GM21737 (cell line): ENCODE data around the gene NEBL.

ENCODE experiments used
- ATAC-seq: cut with Tn5 transposase; IDR thresholded peaks from one replicate; pipeline ENCODE4 v1.9.1; 2021; ENCODE audit warnings: mild to moderate bottlenecking, moderate library complexity; ENCODE audit not compliant: unreplicated experiment

The NEBL gene

DNA sequence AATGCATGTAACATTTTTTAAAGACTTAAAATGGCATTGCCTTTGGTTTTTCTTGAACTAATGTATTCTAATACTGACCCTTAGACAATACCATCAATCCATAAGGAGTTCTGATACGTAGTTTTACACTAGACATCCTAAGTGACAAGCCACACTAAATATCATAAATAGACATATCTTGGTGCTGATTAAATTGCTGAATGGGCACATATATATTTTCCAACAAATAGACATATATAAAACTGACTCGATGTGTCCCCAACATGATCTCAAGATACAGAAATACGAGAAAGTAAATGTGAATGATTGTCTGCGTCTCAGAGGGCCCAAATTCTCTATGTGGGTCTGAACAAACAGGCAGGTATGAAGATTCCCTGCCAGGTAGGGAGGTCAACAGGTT, 99.8 kb downstream of the NEBL start:
- ATAC-seq = no peak

DNA sequence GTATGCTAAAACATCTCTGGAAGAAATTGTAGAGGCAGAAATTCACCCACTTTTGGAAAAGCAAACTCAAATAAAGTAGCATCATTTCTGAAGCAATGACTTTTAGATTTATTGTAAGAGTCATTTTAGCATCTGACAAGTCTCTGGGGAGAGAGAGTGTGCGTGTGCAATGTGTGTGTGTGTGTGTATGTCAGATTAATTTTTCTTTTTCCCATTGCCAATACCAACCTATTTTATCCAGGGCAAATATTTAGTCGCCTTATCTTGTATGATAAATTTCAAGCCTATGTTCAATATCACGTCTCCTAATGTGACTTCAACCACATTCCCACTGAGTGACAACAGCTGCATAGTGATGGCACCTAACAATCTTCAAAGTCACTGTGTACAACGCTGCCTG, 101.7 kb downstream of the NEBL start:
- no peak for ATAC-seq

DNA sequence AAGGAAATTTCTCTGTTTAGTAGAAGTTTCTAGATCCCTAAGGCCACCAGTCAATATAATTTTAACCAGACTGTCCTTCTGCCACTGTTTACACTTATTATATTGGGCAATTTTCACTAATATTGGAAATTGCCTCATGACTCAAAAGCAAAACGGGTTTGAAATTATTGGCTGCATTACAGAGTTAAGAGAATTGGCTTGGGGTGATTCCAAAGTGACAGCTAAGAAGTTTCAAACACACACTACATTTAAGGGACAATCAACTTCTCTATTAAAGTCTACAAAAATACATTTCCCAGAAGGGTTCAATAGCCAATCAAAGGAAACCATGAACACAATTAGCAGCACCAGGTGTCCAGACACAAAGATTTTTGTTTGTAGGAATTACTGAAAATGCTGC, 111.9 kb downstream of the NEBL start:
- no peak for ATAC-seq

DNA sequence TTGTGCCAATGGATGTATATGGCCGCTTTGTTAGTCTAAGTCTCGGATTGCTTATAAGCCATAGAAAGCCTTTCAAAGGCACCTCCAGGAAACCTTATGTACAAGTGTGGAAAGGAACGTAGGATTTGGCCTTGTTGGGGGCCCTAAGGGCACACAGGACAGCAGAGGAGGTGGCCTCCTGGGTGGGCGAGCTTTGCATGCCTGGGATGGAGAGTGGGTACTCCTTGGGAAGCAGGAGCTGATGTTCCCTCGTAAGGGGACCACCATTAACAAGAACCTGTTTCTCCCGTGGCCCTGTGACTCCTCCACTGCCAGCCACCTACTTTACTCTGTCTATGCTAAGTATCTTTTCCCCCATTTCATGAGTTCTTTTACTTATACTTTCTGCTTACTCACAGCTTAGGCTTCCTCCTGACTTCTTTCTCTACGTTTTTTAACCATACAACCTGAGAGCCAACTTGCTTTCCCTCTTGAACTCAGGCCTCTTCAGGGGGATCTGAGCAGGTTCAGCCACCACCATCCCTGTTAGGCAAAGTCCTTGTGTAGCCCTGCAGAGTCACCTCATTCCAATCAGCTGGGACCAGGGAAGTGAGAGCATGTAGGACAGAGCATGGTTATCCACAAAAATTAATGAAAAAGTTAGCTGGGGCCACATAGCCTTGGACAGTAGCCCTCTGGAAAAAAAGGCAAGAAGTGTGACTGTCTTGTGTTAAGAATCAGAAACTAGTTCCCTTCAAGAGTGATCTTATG, 118.9 kb downstream of the NEBL start:
- ATAC-seq = no peak

DNA sequence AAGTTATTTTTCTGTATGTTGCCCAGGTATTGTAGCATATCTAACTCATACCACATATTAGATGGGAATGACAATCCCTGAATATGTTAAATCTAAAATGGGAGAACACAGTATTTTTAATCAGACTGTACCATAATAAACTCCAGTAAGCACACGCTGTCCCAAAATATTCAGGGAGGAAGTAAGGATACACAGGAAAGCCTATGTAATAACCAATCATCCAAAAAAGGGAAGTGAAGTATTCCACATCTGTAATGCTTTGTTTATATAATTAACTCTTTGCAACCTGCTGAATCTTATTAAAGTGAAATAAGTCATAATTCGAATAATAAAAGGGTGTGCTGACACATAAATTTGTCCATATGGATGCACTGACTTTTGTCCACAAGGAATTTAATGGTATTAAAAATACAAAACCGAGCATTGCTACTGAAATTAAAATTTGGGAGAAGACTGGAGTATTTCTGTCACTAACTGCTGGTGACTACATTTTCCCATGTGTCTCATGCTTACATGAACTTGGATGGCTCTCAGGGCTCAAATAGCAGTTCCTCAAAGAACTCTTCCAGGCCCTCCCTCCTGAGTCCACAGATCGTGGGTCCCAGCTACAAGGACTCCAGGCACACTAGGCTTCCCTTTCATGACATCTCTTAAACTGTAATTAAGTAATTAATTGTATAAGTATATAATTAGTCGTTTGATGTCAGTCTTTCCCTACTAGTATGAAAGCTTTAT, 120.6 kb downstream of the NEBL start:
- no peak for ATAC-seq

DNA sequence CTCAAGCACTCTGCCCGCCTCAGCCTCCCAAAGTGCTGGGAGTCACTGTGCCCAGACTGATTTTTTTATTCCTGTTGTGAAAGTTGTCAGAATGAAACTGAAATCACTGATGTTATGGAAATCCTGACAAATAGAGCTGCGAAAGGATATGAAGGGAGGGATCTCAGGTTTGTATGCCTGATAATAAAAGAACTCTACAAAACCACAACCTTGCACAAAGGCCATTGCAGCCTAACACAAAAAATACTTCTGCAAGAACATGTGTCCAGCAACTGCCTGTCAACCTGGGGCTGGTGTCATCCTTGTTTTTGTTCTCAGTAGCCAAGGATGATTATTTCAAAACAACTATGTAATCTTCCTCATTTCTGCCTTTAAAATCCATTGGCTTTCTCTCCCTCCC, 126.1 kb downstream of the NEBL start:
- ATAC-seq = no peak

DNA sequence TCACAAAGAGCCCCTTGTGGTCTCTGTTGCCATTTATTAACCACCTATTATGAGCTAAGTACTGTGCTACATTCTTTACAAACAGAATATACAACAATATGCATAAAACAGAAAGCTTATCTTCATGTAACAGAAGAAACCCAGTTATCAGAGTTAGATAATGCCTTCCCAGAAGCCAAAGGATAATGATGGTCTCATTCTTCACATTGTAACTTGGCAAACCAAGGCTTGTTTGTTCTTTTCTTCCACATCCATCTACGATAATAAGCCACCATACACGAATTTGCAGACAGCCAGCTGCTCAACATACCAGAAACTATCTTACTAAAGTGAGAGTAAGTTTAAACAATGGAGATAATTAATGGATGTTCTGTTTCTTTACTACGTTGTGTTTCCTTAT, 127.6 kb downstream of the NEBL start:
- ATAC-seq = no peak

DNA sequence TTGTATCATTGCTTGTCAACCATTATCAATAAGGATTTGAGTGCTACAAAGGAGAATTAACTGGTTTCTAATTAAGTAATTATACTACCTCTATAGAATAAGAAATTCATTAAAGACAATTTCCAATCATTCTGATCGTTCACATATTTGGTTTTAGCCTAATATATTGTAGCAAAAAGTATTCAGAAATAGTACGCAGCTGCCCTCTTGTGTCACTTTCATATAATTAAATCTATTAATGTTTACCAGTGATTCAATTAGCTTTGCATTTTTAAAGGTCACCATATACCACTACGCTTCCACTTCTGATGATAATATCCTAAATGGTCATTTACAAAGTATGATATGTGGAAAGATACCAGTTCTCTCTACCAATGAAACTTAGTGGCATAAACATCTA, 128.3 kb downstream of the NEBL start:
- no peak for ATAC-seq

DNA sequence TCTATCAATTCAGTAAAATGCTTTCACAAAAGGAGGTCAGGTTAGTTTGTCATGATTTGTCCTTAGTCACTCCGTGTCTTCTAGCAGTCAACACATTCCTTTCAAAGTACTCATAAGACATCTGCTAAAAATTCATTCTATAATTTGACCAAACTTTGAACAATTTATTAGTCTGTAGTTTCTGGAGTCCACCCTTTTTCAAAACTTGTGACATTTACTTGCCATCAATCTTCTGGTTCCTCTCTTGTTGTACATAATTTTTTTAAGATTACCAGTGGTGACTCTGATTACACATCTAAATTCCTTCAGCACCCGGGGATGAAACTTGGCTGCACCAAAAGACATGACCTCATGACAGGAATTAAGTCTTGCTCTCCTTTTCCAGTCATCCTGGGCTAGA, 130.1 kb downstream of the NEBL start:
- no peak for ATAC-seq

DNA sequence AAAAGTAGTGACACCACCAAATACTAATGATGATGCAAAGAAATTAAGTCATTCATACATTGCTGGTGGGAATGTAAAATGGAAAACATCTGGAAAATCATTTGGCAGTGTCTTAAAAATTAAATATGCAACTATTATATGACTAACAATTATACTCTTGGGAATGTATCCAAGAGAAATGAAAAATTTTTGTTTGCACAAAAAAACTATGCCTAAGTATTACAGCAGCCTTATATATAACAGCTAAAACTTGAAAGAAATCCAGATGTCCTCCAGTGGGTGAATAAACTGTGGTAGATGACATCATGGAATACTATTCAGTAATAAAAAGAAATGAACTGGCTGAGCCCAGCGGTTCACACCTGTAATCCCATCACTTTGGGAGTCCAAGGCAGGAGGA, 132.0 kb downstream of the NEBL start:
- no peak for ATAC-seq

DNA sequence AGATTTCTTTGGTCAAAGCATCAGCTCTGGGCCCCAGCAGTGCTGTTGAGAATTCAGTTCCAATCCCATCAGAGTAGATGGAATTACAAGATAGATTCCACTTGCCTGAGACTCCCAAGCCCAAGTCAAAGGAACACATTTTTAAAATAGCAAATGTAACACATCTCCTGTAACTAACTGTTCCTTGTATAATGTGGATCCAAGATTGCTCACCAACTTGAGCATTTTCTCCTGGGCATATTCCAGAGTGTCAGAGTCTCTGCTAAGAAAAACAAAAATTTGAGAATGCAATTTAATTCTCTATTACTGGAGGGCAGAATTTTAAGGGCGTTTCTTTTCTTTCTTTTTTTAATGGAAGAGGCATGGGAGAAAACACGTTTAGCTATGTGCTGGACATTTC, 136.7 kb downstream of the NEBL start:
- no peak for ATAC-seq

DNA sequence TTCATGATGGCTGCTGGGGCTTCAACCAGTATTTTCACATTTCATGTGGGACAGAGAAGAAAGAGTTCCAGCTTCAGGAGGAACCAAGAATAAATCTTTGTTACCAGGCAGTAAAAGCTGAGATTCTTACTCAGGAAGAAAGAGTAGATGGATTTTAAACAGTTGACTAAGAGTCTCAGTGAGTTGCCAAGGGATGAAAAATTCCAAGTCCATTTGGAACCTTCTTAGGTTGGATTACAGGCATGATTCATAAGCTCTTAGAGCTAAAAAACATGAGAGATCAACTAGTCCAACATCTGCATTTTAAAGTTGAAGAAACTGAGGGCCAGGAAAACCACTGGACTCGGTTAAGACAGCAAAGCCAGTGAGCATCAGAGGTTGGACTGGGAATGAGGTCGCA, 148.6 kb downstream of the NEBL start:
- ATAC-seq = no peak

DNA sequence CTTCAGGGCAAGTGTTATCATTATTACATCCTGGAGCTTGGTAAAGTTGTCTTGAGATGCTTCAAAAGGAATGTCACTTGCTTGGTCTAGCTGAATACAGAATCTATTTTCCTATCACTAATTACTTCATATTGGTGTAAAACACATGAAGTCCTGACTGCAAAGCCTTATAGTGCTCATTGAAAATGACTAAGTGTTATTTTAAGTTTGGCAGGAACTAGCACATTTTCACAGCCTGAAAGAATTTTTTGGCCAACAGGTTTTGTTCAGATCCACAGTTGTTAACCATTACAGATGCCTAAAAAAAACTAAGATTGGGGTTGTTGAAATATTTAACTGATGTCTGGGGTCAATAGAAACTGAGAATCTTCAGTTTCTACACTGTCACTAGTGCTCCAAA, 149.3 kb downstream of the NEBL start:
- ATAC-seq = no peak

DNA sequence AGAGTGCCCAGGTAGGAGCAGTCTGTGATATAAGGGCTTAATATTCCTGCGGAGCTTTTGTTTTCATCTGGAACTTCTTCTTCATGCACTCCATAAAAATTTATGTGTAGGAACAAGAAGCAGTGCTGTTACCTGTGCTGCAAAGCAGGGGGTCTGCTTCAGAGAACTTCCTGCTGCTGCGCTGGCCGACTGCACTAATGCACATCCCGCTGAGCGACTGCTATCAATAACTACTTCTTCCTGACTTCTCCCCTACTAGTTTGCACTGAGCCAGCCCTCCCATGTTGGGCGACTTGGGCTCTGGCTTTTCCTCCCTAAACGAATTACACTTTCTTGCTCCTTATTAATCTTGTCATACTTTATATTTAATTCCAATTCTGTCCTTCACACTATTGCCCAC, 150.3 kb downstream of the NEBL start:
- no peak for ATAC-seq

DNA sequence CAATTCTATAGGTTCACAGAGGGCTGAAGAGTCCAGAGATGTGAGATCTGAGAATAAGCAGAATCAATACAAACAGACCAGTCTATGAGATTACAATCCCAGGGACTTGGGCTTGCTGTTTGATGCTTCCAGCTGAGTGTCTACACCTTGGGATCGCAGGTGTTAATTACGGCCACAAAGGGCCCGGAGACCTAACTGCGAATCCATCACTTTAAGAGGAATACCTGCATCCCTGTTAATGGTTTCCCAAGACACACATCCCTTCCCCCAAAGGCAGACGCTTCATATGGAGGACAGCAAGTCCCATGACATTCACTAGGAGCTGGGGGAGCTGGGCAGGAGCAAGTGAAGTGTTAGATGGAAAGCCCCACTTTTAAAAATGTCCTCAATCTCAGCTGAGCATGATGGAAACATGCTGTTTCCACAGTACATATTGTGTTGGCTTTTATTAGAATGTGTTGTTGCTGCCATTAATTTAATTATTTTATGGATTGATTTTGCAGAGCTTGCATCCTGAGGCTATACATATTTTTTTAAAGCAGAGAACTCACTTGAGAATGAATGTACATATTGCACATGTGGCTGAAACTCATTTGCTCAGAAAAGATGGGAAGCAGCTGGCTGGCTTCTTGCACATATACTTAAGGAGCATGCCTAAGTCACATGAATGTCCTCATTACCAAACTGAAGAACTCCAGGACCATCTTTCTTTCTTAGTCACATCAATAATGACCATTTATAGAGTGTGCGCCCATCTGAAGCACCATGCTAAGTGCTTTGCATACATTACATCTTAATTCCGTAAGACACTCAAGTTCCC, 151.3 kb downstream of the NEBL start:
- ATAC-seq = no peak

DNA sequence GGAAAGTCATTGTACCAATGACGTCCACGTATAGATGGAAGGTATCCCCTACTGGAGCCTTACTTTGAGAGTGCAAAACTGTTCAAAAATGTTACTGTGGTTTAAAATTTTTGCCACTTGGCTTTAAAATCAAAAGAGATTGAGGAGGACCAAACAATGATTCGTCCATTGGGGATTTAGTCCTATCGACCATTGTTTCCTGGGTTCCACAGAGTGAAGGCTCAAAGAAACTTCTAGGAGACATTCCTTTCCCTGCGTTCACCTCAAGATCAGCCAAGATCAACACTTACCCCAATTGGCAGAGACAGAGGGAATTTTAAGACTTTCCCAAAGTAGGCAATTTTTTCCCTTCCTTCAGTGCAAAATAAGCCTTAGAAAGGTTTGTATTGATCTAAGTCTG, 152.3 kb downstream of the NEBL start:
- no peak for ATAC-seq

DNA sequence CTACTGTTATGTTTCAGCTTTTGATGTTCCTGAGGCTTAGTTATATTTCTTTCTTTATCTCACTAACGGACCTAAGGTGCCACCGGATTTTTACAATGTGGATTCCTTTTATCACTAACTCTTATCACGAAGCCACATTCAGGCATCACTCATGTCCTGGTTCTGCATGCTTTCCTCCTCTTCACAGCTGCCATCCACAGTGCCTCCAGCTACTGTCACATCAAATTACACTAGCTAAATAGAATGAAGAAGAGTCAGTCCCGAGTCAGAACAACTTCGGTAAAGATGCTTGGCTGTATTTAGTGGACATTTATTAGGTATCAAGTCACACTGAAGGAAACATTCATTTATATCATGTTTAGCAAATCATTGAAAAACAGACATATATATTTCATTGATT, 153.2 kb downstream of the NEBL start:
- ATAC-seq = no peak

DNA sequence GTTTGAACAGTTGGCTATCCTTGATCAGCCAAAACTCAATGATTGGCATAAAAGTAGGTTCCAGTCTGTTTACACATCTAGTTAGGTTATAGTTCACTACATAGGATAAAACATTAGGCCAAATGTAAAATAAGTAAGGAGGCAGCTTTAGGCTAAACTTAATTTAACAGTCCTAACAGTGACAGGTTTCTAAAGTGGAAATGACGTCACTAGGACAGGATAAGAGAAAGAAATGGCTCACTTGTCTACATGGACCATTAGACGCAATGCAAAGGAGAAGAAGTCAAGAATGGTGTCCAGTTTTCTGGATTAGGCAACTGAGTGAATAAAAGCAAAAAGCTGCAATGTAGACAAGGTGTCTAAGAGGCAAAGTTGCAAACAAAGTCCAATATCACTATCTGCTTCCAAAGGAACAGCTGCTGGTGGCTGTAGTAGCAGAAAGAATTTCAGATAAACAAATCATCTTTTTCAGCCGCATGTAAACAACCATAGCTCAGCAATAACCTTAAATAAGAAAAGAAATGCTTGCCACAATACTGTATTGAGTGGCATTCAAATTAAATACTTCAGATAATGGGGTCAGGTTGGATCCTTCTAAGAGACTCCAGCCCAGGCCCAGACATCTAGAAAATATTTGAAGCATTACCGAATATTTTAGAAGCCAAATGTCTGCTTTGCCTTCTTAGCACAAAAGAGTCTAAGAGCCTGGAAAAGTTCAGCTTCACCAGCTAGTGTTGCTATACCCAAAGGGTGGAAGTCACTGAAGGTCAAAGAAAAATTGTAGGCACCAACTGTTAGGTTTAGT, 154.2 kb downstream of the NEBL start:
- no peak for ATAC-seq

DNA sequence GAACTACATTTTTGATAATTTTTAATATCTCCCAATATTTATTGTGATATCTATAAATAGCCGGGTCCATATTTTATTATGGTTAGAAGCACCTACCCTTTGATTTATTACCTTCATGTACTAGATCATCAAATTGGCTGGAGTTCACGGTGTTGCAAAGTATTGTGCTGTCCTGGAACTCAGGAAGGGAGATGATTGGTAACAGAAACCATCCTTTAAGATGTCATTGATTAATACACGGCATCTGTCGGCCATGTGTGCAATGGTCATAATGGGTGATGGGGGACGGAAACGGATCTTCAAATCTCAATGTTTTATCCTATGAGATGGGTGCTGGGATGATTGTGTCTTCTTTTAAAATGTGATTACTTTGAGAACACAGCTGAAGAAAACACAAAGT, 157.0 kb downstream of the NEBL start:
- ATAC-seq = no peak

DNA sequence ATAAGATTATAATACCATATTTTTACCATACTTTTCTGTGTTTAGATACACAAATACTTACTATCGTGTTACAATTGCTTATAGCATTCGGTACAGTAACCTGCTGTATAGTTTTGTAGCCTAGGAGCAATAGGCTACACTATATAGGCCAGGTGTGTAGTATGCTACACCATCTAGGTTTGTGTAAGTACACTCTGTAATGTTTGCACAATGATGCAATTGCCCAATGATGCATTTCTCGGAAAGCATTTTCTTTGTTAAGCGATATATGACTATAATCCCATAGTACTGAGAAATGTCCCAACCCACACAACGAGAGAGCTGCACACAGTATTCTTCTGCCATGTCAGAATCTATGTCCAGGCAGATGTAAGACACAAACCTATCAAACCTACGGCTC, 160.0 kb downstream of the NEBL start:
- no peak for ATAC-seq
